IMR-90 (cell line): ENCODE measurements around the gene PNPLA2. TPM values are rescaled to one million over a fixed set of nuclear protein-coding genes. Genes with fewer than 3 reads are reported as not detected.

Source experiments
- ATAC-seq: fragments of 200-7000 bp; cut with Tn5 transposase; 2 replicates; pipeline ENCODE4 v1.9.1; 2020; ENCODE audit warnings: low read depth, mild to moderate bottlenecking, moderate library complexity
- BruUV-seq: library from RNA; stranded (reverse); fragments of 400-500 nt; replicated peaks from 2 replicates; lab custom pipeline; 2021; lab: Mats Ljungman, UMichigan
- CTCF ChIA-PET: fragments of 300-600 bp; formaldehyde crosslinking; extraction: SDS; loops from one replicate; lab custom pipeline; 2021; ENCODE audit warnings: antibody characterized with exemption; lab: Yijun Ruan, JAX
- POLR2A ChIA-PET: fragments of 300-600 bp; sonication (Branson Sonifier 250); formaldehyde crosslinking; loops from one replicate; lab custom pipeline; 2022; ENCODE audit warnings: antibody characterized with exemption; ENCODE audit not compliant: unreplicated experiment; lab: Charles Lee
- DNase-seq: peaks from one replicate; pipeline ENCODE4 v3.0.0; 2013
- H2AFZ ChIP-seq: replicated peaks from 2 replicates; pipeline ENCODE3; 2013; ENCODE audit warnings: low read length, mild to moderate bottlenecking; ENCODE audit not compliant: poor library complexity
- H2AK5ac ChIP-seq: 2 replicates; pipeline ENCODE4 v1.6.1; 2013; ENCODE audit warnings: low read depth, low read length, inconsistent platforms
- H2AK9ac ChIP-seq: replicated peaks from 2 replicates; pipeline ENCODE3; 2013; ENCODE audit warnings: mild to moderate bottlenecking, low read depth, low read length, moderate library complexity; ENCODE audit not compliant: poor library complexity
- H2BK120ac ChIP-seq: 2 replicates; pipeline ENCODE4 v1.6.1; 2013; ENCODE audit warnings: low read depth, low read length, inconsistent platforms
- H2BK15ac ChIP-seq: 3 replicates; pipeline ENCODE4 v1.6.1; 2013; ENCODE audit warnings: low read depth, low read length, inconsistent platforms
- H2BK20ac ChIP-seq: 2 replicates; pipeline ENCODE4 v1.6.1; 2013; ENCODE audit warnings: low read depth, mild to moderate bottlenecking, inconsistent platforms, low read length, moderate library complexity
- H2BK5ac ChIP-seq: 2 replicates; pipeline ENCODE4 v1.6.1; 2013; ENCODE audit warnings: mild to moderate bottlenecking, low read depth, low read length, inconsistent platforms; ENCODE audit not compliant: poor library complexity, severe bottlenecking
- H3K14ac ChIP-seq: replicated peaks from 2 replicates; pipeline ENCODE4 v1.6.1; 2013; ENCODE audit warnings: low read depth, low read length, inconsistent platforms
- H3K18ac ChIP-seq: 2 replicates; pipeline ENCODE4 v1.6.1; 2013; ENCODE audit warnings: low read depth, low read length, control low read depth
- H3K23ac ChIP-seq: 2 replicates; pipeline ENCODE4 v1.6.1; 2013; ENCODE audit warnings: low read depth, low read length, inconsistent platforms
- H3K27ac ChIP-seq: 2 replicates; pipeline ENCODE4 v1.5.1; 2013; ENCODE audit warnings: mild to moderate bottlenecking, control low read depth, low read length; ENCODE audit not compliant: insufficient read depth
- H3K27me3 ChIP-seq: 2 replicates; pipeline ENCODE4 v1.6.1; 2013; ENCODE audit warnings: low read length; ENCODE audit not compliant: control insufficient read depth, insufficient read depth
- H3K36me3 ChIP-seq: 2 replicates; pipeline ENCODE4 v1.6.1; 2013; ENCODE audit warnings: low read length, mixed read lengths; ENCODE audit not compliant: control insufficient read depth, insufficient read depth
- H3K4ac ChIP-seq: 2 replicates; pipeline ENCODE4 v1.6.1; 2013; ENCODE audit warnings: low read depth, low read length, inconsistent platforms
- H3K4me1 ChIP-seq: 2 replicates; pipeline ENCODE4 v1.6.1; 2013; ENCODE audit warnings: low read length, mixed read lengths; ENCODE audit not compliant: control insufficient read depth, insufficient read depth
- H3K4me2 ChIP-seq: 2 replicates; pipeline ENCODE4 v1.6.1; 2013; ENCODE audit warnings: low read depth, mild to moderate bottlenecking, control low read depth, low read length, moderate library complexity
- H3K4me3 ChIP-seq: 2 replicates; pipeline ENCODE4 v1.5.1; 2013; ENCODE audit warnings: low read depth, mild to moderate bottlenecking, control low read depth, low read length, moderate library complexity; ENCODE audit not compliant: insufficient read depth
- H3K56ac ChIP-seq: 2 replicates; pipeline ENCODE4 v1.6.1; 2013; ENCODE audit warnings: low read length, inconsistent platforms; ENCODE audit not compliant: insufficient read depth; ENCODE audit errors: extremely low read depth
- H3K79me1 ChIP-seq, 2 experiments: 2 replicates each; pipeline ENCODE4 v1.6.1; 2013; ENCODE audit warnings: low read length in 2 of 2, inconsistent platforms in 1 of 2, low read depth in 1 of 2
- H3K9ac ChIP-seq: 2 replicates; pipeline ENCODE4 v1.6.1; 2013; ENCODE audit warnings: low read depth, low read length, control low read depth
- H3K9me1 ChIP-seq: 2 replicates; pipeline ENCODE4 v1.6.1; 2013; ENCODE audit warnings: low read length, inconsistent platforms; ENCODE audit not compliant: insufficient read depth
- H3K9me3 ChIP-seq: 2 replicates; pipeline ENCODE4 v1.6.1; 2013; ENCODE audit warnings: low read length; ENCODE audit not compliant: control insufficient read depth, insufficient read depth
- H4K20me1 ChIP-seq: 2 replicates; pipeline ENCODE4 v1.6.1; 2013; ENCODE audit warnings: low read length, inconsistent platforms; ENCODE audit not compliant: insufficient read depth
- H4K5ac ChIP-seq: 2 replicates; pipeline ENCODE4 v1.6.1; 2013; ENCODE audit warnings: mild to moderate bottlenecking, low read depth, low read length, control low read depth
- H4K8ac ChIP-seq, 2 experiments: 2 replicates each; pipeline ENCODE4 v1.6.1; 2013; ENCODE audit warnings: low read depth in 2 of 2, low read length in 2 of 2, control low read depth in 1 of 2, inconsistent platforms in 1 of 2
- H4K91ac ChIP-seq: 2 replicates; pipeline ENCODE4 v1.6.1; 2013; ENCODE audit warnings: low read depth, low read length, inconsistent platforms; ENCODE audit not compliant: insufficient read depth
- BHLHE40 ChIP-seq: fragments of 150-350 bp; IDR thresholded peaks from 2 replicates; pipeline ENCODE4 v1.6.1; 2016; ENCODE audit warnings: mild to moderate bottlenecking, low read depth, low read length
- CEBPB ChIP-seq: IDR thresholded peaks from 2 replicates; pipeline ENCODE4 v1.6.1; 2012; ENCODE audit warnings: low read depth, low read length, improper control_type of control experiment
- CHD1 ChIP-seq: IDR thresholded peaks from 2 replicates; pipeline ENCODE4 v1.6.1; 2012; ENCODE audit warnings: low read depth, low read length, improper control_type of control experiment
- ELK1 ChIP-seq: fragments of 150-350 bp; IDR thresholded peaks from 2 replicates; pipeline ENCODE4 v1.6.1; 2016; ENCODE audit warnings: low read depth, mild to moderate bottlenecking, low read length, moderate library complexity, borderline replicate concordance
- FOS ChIP-seq: fragments of 150-350 bp; IDR thresholded peaks from 2 replicates; pipeline ENCODE4 v1.6.1; 2016; ENCODE audit warnings: low read depth, low read length
- MAFK ChIP-seq: IDR thresholded peaks from 2 replicates; pipeline ENCODE4 v1.6.1; 2012; ENCODE audit warnings: low read depth, low read length, improper control_type of control experiment
- MAZ ChIP-seq: IDR thresholded peaks from 2 replicates; pipeline ENCODE4 v1.6.1; 2012; ENCODE audit warnings: low read depth, mild to moderate bottlenecking, low read length, improper control_type of control experiment, moderate library complexity, borderline replicate concordance
- MXI1 ChIP-seq: IDR thresholded peaks from 2 replicates; pipeline ENCODE4 v1.6.1; 2012; ENCODE audit warnings: low read depth, mild to moderate bottlenecking, low read length, moderate library complexity, borderline replicate concordance
- NFE2L2 ChIP-seq: fragments of 150-350 bp; IDR thresholded peaks from 2 replicates; pipeline ENCODE4 v1.6.1; 2016; ENCODE audit warnings: low read depth, mild to moderate bottlenecking, low read length
- POLR2A ChIP-seq: IDR thresholded peaks from 2 replicates; pipeline ENCODE4 v1.6.1; 2012; ENCODE audit warnings: mild to moderate bottlenecking, low read depth, low read length
- RAD21 ChIP-seq: IDR thresholded peaks from 2 replicates; pipeline ENCODE4 v1.6.1; 2012; ENCODE audit warnings: low read length, improper control_type of control experiment
- RCOR1 ChIP-seq: IDR thresholded peaks from 2 replicates; pipeline ENCODE4 v1.6.1; 2012; ENCODE audit warnings: mild to moderate bottlenecking, low read length, improper control_type of control experiment; ENCODE audit not compliant: insufficient replicate concordance
- RFX5 ChIP-seq: IDR thresholded peaks from 2 replicates; pipeline ENCODE4 v1.8.0; 2012; ENCODE audit warnings: low read depth, mild to moderate bottlenecking, low read length, moderate library complexity
- SMC3 ChIP-seq: fragments of 150-350 bp; IDR thresholded peaks from 2 replicates; pipeline ENCODE4 v1.6.1; 2016; ENCODE audit warnings: low read depth, mild to moderate bottlenecking, antibody characterized with exemption, low read length, moderate library complexity
- USF2 ChIP-seq: fragments of 150-350 bp; IDR thresholded peaks from 2 replicates; pipeline ENCODE4 v1.6.1; 2017; ENCODE audit warnings: mild to moderate bottlenecking, antibody characterized with exemption, low read length, low read depth
- WGBS, 2 experiments: methylation state at CpG; one replicate each; pipeline versions ENCODE4 v1.1.5 to v1.1.7; 2013; ENCODE audit warnings: missing lambda C conversion rate in 2 of 2; ENCODE audit not compliant: insufficient read length in 1 of 2; ENCODE audit errors: extremely low coverage in 2 of 2; 5-methylcytosine and 5-hydroxymethylcytosine counted together
- dilution Hi-C: fragments of 300-500 bp; cut with HindIII; formaldehyde crosslinking; loops from one replicate; pipeline ENCODE4 v1.14.3; 2018; ENCODE audit warnings: low sequenced_read_pairs; ENCODE audit not compliant: unreplicated experiment
- in situ Hi-C: fragments of 300-500 bp; cut with MboI; formaldehyde crosslinking; loops from 3 replicates; pipeline ENCODE4 v1.14.3; 2019; ENCODE audit warnings: low sequenced_read_pairs, inconsistent platforms, mixed read lengths
- intact Hi-C: fragments of 100-400 bp; cut with micrococcal nuclease; formaldehyde crosslinking; loops from 2 replicates; pipeline ENCODE4 v1.10.0; 2022
- polyA plus RNA-seq, 3 experiments: library from polyadenylated mRNA; depleted of rRNA; stranded (reverse); fragments of >200 nt; gene quantifications; 2 replicates each; pipeline ENCODE4 v1.2.3, GENCODE V29; 2012; ENCODE audit warnings: low replicate concordance in 1 of 3
- total RNA-seq: library from RNA; depleted of rRNA; stranded (reverse); fragments of >200 nt; gene quantifications from 2 replicates; pipeline ENCODE4 v1.2.3, GENCODE V29; 2012
- TF ChIP-seq, protein P1 (sequence below): conservative IDR thresholded peaks from 2 replicates; pipeline ENCODE4 v1.5.1; 2012; ENCODE audit warnings: mild to moderate bottlenecking, low read depth, low read length, improper control_type of control experiment

PNPLA2 gene
- total and polyA plus RNA-seq, 2 of the 4 experiments (the other 2 are of a cell fraction) = 7.0 to 94.3 TPM

GRCh38 chr11:829847-830294, 11.2 kb downstream of the PNPLA2 start:
- DNase-seq (no peak), ATAC-seq (no peak)
- no peaks in the 10 kb centered on the region for H3K9me3 ChIP-seq
- H3K9me1 ChIP-seq = peaks cover 10% of the 10 kb centered on the region; the same call in 1 of the 2 replicates
- WGBS, 2 experiments = 6% methylated on average over 12 of the region's 39 CpGs; no CpG with 5 or more reads in 1 of the 2 experiments
- H3K14ac ChIP-seq = no peak overlapping the region
- no peak overlapping the region for H2BK15ac ChIP-seq
- H3K18ac ChIP-seq = no peak overlapping the region
- no peak overlapping the region for H4K5ac ChIP-seq
- peak overlapping the region; percentile 51 for H3K4me2 ChIP-seq
- peak overlapping the region; percentile 61 for H2AK9ac ChIP-seq
- H3K4ac ChIP-seq = no peak overlapping the region
- ChIA-PET POLR2A (no interaction called here), CTCF (no interaction called here)
- intact Hi-C loops = no loop called here
- H2BK5ac ChIP-seq = no peak overlapping the region
- H3K36me3 ChIP-seq = peaks cover 9% of the 10 kb centered on the region; the same call in 1 of the 2 replicates
- dilution Hi-C loops = no loop called here
- BruUV-seq = no TSS peak
- H2AK5ac ChIP-seq = 0 out of 2 replicates have a peak overlapping the region, but pooled peaks have one; percentile 52
- no peak overlapping the region; the same call in 1 of the 2 replicates for H3K27ac ChIP-seq
- H3K27me3 ChIP-seq = peaks cover 6% of the 10 kb centered on the region; the same call in 1 of the 2 replicates
- no peak overlapping the region for H2BK20ac ChIP-seq
- peaks cover 34% of the 10 kb centered on the region for H3K4me1 ChIP-seq
- H2AFZ ChIP-seq = peak overlapping the region; percentile 90
- in situ Hi-C loops = no loop called here
- no peak overlapping the region for H3K4me3 ChIP-seq
- H2BK120ac ChIP-seq = no peak overlapping the region
- no peak overlapping the region for H3K56ac ChIP-seq
- H4K91ac ChIP-seq = no peak overlapping the region; the same call in 1 of the 2 replicates
- H3K79me1 ChIP-seq = peaks cover 5 to 24% of the 10 kb centered on the region in 2 experiments
- H3K9ac ChIP-seq = no peak overlapping the region
- no peak overlapping the region for H4K8ac ChIP-seq
- peaks cover 38% of the 10 kb centered on the region for H4K20me1 ChIP-seq
- no peak overlapping the region for H3K23ac ChIP-seq
- no peak for TF ChIP-seq NFE2L2
- TF ChIP-seq RAD21 = no peak
- TF ChIP-seq MXI1 = no peak
- no peak for TF ChIP-seq POLR2A
- no peak for TF ChIP-seq CHD1
- no peak for TF ChIP-seq RFX5
- no peak for TF ChIP-seq MAZ
- no peak for TF ChIP-seq BHLHE40
- TF ChIP-seq RCOR1 = no peak
- TF ChIP-seq, protein P1, sequence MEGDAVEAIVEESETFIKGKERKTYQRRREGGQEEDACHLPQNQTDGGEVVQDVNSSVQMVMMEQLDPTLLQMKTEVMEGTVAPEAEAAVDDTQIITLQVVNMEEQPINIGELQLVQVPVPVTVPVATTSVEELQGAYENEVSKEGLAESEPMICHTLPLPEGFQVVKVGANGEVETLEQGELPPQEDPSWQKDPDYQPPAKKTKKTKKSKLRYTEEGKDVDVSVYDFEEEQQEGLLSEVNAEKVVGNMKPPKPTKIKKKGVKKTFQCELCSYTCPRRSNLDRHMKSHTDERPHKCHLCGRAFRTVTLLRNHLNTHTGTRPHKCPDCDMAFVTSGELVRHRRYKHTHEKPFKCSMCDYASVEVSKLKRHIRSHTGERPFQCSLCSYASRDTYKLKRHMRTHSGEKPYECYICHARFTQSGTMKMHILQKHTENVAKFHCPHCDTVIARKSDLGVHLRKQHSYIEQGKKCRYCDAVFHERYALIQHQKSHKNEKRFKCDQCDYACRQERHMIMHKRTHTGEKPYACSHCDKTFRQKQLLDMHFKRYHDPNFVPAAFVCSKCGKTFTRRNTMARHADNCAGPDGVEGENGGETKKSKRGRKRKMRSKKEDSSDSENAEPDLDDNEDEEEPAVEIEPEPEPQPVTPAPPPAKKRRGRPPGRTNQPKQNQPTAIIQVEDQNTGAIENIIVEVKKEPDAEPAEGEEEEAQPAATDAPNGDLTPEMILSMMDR = no peak
- TF ChIP-seq ELK1 = no peak
- TF ChIP-seq SMC3 = no peak
- no peak for TF ChIP-seq CEBPB
- TF ChIP-seq FOS = no peak
- TF ChIP-seq USF2 = no peak
- no peak for TF ChIP-seq MAFK
